ENCODE measurements around the gene MYO9A.
A peak's percentile ranks its signal among the peaks of the same experiment; 100 is the strongest.

The MYO9A gene

DNA sequence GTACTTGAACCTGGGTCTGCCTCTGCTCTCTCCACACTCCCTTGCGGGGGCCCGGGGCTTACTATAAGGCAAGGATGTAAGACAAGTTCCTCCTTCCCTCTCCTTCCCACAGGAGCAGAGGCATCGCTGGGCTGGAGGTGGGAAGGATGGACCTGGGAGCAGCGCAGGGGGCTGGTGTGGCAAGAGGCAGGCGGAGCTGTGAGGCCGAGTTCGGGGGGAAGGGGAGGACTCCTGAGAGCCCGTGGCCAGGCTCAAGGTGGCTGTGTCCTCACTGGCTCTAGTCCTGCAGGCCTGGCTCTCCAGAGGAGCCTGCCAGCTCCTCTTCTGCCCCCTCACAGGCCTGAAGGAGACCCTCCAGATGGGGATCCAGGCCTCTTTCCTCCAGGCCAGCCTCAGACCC lies 308.6 kb downstream of the MYO9A start:
- no peak for DNase-seq (ENCODE audit: low spot score)

DNA sequence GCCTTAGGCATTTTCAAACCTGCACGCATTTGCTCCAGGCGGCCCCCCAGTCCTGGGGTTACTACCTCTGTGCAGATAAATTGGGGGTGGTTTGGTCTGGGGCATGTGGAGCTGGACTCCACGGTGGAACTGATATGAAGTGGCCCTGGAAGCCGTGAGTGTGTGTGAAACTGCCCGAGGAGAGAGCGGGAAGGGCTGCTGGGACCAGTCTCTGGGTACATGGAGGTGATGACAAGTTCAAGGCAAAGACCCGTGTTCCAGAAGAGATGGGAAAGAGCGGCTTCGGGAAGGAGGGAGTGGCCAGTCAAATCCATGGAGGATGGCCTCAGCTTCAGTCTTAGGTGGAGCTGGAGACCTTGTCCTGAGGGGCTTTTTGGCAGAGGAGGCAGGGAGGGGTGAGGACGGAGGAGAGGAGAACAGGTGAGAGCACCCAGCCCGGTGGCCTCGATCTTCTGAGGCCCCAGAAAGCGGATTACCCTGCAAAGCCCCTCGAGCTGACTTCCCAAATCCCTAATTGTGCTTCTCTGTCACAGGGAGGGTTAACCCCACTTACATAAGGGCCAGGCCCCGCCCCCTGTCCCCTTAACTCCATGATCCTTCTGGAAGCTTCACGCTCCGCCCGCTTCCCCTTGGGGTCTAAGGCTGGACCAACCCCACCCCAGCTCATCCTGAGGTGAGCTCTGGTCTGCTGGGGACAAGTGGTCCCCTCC lies 309.5 kb downstream of the MYO9A start:
- no peak for DNase-seq (ENCODE audit: low spot score)

- DNase-seq (ENCODE audit: low spot score): no peak
Observed at GRCh38 chr15:71807691-71808091, 310.3 kb downstream of the MYO9A start.

DNA sequence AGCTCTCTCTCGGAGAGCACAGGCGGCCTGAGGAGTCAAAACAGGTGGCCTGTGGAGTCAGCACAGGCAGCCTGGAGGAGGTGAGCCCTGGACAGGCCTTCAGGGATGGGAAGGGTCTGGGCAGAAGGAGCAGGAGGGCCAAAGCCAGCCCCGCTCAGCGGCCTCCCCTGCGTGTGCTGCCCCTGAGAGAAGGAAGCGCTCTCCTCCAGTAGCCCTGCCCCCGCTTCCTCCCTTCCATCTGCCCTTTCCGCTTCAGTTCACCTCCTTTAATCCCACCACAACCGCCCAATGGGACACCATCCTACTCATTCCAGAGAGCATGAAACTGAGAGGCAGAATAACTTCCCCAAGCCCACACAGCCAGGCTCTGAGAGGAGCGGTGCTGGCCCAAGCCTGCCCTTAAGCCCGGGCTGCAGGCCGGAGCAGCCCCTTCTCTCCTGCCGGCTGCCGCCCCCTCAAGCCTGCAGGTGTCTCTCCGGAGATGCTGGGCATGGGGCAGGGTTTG lies 310.8 kb downstream of the MYO9A start:
- no peak for DNase-seq (ENCODE audit: low spot score)

DNA sequence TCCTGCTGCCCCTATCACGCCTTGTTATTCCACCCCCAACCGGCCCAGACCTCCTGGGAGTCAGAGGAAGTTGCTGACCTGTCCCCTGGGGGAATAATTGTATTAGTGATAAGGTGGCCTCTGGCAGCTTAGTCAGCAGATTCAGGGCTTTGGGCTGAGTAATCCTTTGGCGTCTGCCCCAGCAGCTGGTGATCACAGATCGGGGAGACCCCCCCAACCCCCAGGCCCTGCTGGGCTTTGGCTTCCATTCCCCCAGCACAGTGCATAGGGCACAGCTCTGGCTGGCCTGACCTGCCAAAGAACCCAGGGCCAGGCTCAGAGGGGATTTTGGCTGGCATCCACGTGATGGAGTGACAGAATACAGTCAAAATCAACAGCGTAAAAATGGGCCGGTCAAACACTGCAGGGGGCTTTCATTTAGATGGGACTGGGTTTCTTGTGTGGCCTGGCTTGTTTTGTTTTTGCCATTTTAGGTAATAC lies 311.5 kb downstream of the MYO9A start:
- no peak for DNase-seq (ENCODE audit: low spot score)

- no peak for DNase-seq (ENCODE audit: low spot score)
Observed at GRCh38 chr15:71804695-71805470, 313.1 kb downstream of the MYO9A start.

DNA sequence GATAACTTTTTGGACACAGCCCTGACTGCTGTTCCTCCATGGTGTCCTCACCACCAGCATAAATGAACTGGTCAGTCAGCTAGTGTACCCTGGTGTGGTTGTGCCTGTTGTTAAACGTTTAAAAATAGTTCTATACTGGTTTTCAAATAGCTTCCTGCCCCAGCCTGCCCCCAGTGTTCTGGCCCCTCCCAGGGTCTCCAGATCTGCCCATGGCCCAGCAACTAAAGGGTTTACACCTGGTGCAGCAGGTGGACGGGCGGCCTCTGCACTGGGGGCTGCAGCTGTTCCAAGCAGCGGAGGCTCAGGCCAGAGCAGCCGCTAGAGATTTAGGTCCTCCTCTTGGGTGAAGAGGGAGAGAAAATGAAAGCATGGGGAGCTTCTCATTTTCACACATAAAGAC lies 313.7 kb downstream of the MYO9A start:
- DNase-seq (ENCODE audit: low spot score): no peak

GRCh38 chr15:71802770-71803169 lies 315.2 kb downstream of the MYO9A start:
- no peak for DNase-seq (ENCODE audit: low spot score)

GRCh38 chr15:71801935-71802655 lies 315.9 kb downstream of the MYO9A start:
- no peak for DNase-seq (ENCODE audit: low spot score)

DNA sequence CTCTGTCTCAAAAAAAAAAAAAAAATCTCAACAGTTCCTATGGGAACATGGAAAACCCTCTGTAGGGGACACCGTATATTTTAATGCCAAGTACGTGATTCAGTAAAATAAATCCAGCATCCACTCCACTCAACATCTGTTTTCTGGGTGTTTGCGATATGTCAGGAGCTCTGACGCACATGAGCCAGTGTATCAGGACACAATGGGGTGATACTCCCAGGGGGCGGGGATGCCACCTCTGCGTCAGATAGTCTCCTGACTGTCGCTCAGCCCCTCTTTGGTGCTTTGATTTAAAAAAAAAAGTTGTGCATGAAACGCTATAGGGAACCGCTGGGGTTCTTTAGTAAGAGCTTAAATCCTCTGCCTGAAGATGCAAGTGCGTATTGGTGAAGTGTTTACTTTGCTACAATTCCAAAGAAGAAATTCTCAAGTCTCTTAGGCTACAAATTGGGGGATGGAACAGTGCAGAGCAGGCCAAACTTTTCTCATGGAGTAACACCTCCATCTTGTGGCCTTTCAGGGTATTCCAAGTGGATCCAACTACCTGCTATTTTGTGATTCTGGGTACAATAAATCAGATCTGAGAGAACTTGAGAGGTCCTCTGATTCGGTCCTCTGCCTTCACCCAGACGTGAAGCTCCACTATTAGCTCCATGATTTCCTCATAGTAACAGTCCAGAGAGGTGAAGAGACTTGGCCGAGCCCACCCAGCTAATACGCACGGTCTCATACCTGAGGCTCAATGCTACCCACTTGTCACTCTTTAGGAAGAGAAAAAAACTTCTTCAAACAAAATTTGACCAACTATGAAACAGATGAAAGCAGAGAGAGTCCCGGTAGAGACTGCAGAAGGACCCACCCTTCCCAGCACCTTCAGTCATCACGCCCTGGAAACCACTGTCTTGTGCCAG lies 316.9 kb downstream of the MYO9A start:
- DNase-seq (ENCODE audit: low spot score): peak; percentile 72

GRCh38 chr15:71800190-71800589 lies 317.8 kb downstream of the MYO9A start:
- DNase-seq (ENCODE audit: low spot score): no peak

GRCh38 chr15:71798641-71799040 lies 319.3 kb downstream of the MYO9A start:
- DNase-seq (ENCODE audit: low spot score): no peak

DNA sequence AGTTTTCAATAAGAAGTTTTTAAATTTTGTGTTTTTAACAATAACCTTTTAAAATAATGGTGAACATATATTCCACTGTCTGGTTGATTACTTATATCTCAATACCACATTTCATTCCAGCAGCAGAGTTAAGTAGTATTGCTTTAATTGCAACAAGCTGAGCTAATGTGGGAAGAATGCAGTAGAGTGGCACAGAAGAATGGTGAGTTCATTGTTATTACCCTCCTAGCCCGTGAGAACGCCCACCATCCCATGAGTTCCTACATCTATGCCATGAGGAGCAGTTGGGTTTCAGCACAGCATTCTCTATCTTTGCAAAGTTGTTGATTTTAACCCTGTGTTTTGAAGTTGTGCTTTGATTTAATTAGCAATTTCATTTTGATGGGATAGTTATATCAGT lies 325.4 kb downstream of the MYO9A start:
- peak; percentile 41 for DNase-seq (ENCODE audit: low spot score)

DNA sequence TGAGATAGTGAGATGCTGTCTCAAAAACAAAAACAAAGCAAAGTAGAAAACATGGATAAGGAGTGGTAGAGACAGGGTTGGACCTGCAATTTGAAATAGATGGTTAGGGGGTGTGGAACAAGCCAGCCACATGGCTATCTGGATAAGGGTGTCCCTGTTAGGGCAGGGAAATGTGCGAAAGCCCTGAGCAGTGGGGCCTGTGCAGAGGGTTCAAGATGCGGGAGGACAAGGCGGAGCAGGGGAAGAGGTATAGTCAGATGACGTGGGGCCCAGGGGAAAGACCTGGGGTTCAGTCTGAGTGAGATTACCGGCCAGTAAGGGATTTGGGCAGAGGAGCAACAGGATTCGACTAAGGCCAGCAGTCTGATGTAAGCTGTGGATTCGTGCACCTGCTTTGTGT lies 326.0 kb downstream of the MYO9A start:
- no peak for DNase-seq (ENCODE audit: low spot score)

DNA sequence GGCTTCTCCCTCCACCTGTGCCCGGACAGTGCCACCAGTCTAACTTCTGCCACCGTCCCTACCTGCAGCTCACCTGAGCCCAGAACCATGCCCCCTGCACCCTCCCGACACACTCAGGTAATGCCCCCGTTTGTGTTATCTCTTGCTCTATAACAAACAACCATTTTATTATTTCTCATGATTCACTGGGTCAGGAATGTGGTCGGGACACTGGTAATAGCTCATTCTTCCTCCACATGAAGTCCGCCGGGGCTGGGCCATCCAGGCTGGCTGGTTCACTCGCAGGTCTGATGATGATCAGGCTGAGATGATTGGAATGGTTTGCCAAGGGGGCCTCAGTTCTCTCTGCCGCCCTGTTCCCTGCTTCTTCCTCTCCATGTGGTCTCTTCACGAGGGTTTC lies 327.9 kb downstream of the MYO9A start:
- DNase-seq (ENCODE audit: low spot score): peak; percentile 58

GRCh38 chr15:71789616-71790015 lies 328.3 kb downstream of the MYO9A start:
- DNase-seq (ENCODE audit: low spot score): no peak

- DNase-seq (ENCODE audit: low spot score): no peak
Observed at GRCh38 chr15:71788646-71789579, 329.0 kb downstream of the MYO9A start.

GRCh38 chr15:71786673-71787072 lies 331.3 kb downstream of the MYO9A start:
- DNase-seq (ENCODE audit: low spot score): no peak

GRCh38 chr15:71785996-71786395 lies 332.0 kb downstream of the MYO9A start:
- no peak for DNase-seq (ENCODE audit: low spot score)

- DNase-seq (ENCODE audit: low spot score): no peak
Observed at GRCh38 chr15:71784719-71785118, 333.2 kb downstream of the MYO9A start.
